HEK293 (cell line): ENCODE measurements around the gene CDKAL1.
A peak's percentile ranks its signal among the peaks of the same experiment; 100 is the strongest.

Experiments
- CTCF ChIA-PET: fragments of 350-600 bp; formaldehyde crosslinking; extraction: SDS; loops from one replicate; lab custom pipeline; 2021; ENCODE audit warnings: antibody characterized with exemption; lab: Yijun Ruan, JAX
- POLR2A ChIA-PET: fragments of 300-600 bp; formaldehyde crosslinking; extraction: SDS; loops from one replicate; lab custom pipeline; 2020; ENCODE audit warnings: antibody characterized with exemption, inconsistent platforms; lab: Yijun Ruan, JAX
- H3K27ac ChIP-seq: fragments of 200-500 bp; sonication (Bioruptor generic); 2 replicates; pipeline ENCODE4 v1.5.1; 2014; ENCODE audit warnings: low read depth, low read length, control low read depth, inconsistent platforms; ENCODE audit errors: extremely low read depth
- H3K36me3 ChIP-seq, 2 experiments: fragments of 200-500 bp in 1 of 2; sonication (Bioruptor generic) in 1 of 2; 1 replicate in 1 of 2; 2 replicates in 1 of 2; pipeline ENCODE4 v1.5.1; 2014 to 2017; ENCODE audit warnings: inconsistent platforms in 2 of 2, low read length in 2 of 2; ENCODE audit not compliant: control insufficient read depth in 2 of 2, insufficient read depth in 1 of 2
- H3K4me1 ChIP-seq: fragments of 200-500 bp; sonication (Bioruptor generic); 2 replicates; pipeline ENCODE4 v1.5.1; 2014; ENCODE audit warnings: mild to moderate bottlenecking, low read length, inconsistent platforms; ENCODE audit not compliant: control insufficient read depth, insufficient read depth
- H3K4me3 ChIP-seq: 2 replicates; pipeline ENCODE4 v1.5.1; 2011; ENCODE audit warnings: low read depth, mild to moderate bottlenecking, control low read depth, low read length, moderate library complexity
- H3K9me3 ChIP-seq: fragments of 200-500 bp; sonication (Bioruptor generic); 2 replicates; pipeline ENCODE4 v1.5.1; 2014; ENCODE audit warnings: low read depth, low read length, inconsistent platforms; ENCODE audit not compliant: control insufficient read depth, insufficient read depth
- EGR2 ChIP-seq: fragments of 450-650 bp; formaldehyde crosslinking; IDR thresholded peaks from 2 replicates; pipeline ENCODE4 v1.5.1; 2016; ENCODE audit warnings: low read depth, missing biosample characterization, missing genetic modification characterization
- ELK4 ChIP-seq: IDR thresholded peaks from 2 replicates; pipeline ENCODE4 v1.6.1; 2011; ENCODE audit warnings: mild to moderate bottlenecking, low read depth, low read length, borderline replicate concordance
- KLF17 ChIP-seq: fragments of 450-650 bp; formaldehyde crosslinking; IDR thresholded peaks from 2 replicates; pipeline ENCODE4 v1.5.1; 2016; ENCODE audit warnings: missing biosample characterization, missing genetic modification characterization
- PRDM4 ChIP-seq: fragments of 450-650 bp; formaldehyde crosslinking; IDR thresholded peaks from 2 replicates; pipeline ENCODE4 v1.5.1; 2017; ENCODE audit warnings: missing biosample characterization, missing genetic modification characterization
- ZBTB17 ChIP-seq: fragments of 450-650 bp; formaldehyde crosslinking; IDR thresholded peaks from 2 replicates; pipeline ENCODE4 v1.5.1; 2016; ENCODE audit warnings: missing biosample characterization, missing genetic modification characterization
- ZBTB20 ChIP-seq: fragments of 450-650 bp; formaldehyde crosslinking; IDR thresholded peaks from 2 replicates; pipeline ENCODE4 v1.5.1; 2016; ENCODE audit warnings: missing biosample characterization, missing genetic modification characterization
- ZBTB6 ChIP-seq: fragments of 450-650 bp; formaldehyde crosslinking; IDR thresholded peaks from 2 replicates; pipeline ENCODE4 v1.5.1; 2017; ENCODE audit warnings: missing biosample characterization, missing genetic modification characterization
- ZEB2 ChIP-seq: fragments of 450-650 bp; formaldehyde crosslinking; IDR thresholded peaks from 2 replicates; pipeline ENCODE4 v1.5.1; 2016; ENCODE audit warnings: missing biosample characterization, missing genetic modification characterization
- ZFHX2 ChIP-seq: fragments of 450-650 bp; formaldehyde crosslinking; conservative IDR thresholded peaks from 2 replicates; pipeline ENCODE4 v1.5.1; 2016; ENCODE audit warnings: missing biosample characterization, missing genetic modification characterization
- ZNF366 ChIP-seq: fragments of 450-650 bp; formaldehyde crosslinking; conservative IDR thresholded peaks from 2 replicates; pipeline ENCODE4 v1.5.1; 2016; ENCODE audit warnings: missing biosample characterization, missing genetic modification characterization
- ZNF514 ChIP-seq: fragments of 450-650 bp; formaldehyde crosslinking; IDR thresholded peaks from 2 replicates; pipeline ENCODE4 v1.5.1; 2016; ENCODE audit warnings: missing biosample characterization, missing genetic modification characterization
- ZNF747 ChIP-seq: fragments of 450-650 bp; formaldehyde crosslinking; IDR thresholded peaks from 2 replicates; pipeline ENCODE4 v1.5.1; 2016; ENCODE audit warnings: missing biosample characterization, missing genetic modification characterization

CDKAL1 gene

GRCh38 chr6:21061892-21062291 is 527.6 kb downstream of the CDKAL1 start (continued):
- TF ChIP-seq ELK4 (no peak), PRDM4 (tag by site-specific recombination) (no peak)

- no peaks in the 10 kb centered on the region for H3K4me1 ChIP-seq
- no peak overlapping the region for H3K4me3 ChIP-seq
- H3K27ac ChIP-seq: no peak overlapping the region
- CTCF ChIA-PET: no interaction called here
- H3K36me3 ChIP-seq: no peaks in the 10 kb centered on the region
- TF ChIP-seq ZBTB6 (tag by site-specific recombination) (no peak), ZNF514 (no peak), ZBTB17 (no peak), ZNF366 (tag by site-specific recombination) (no peak)
- POLR2A ChIA-PET: no interaction called here
- H3K9me3 ChIP-seq: no peaks in the 10 kb centered on the region
Observed at GRCh38 chr6:21064756-21065340, 530.6 kb downstream of the CDKAL1 start.

GRCh38 chr6:21067521-21067920 is 533.3 kb downstream of the CDKAL1 start:
- no peak overlapping the region for H3K4me3 ChIP-seq
- H3K36me3 ChIP-seq: no peaks in the 10 kb centered on the region
- ChIA-PET POLR2A (no interaction called here), CTCF (no interaction called here)
- H3K4me1 ChIP-seq: no peaks in the 10 kb centered on the region
- TF ChIP-seq ZBTB20 (tag by site-specific recombination) (0 out of 2 replicates have a peak, but pooled peaks have one; percentile 18), ZEB2 (tag by site-specific recombination) (no peak)
- no peak overlapping the region for H3K27ac ChIP-seq
- no peaks in the 10 kb centered on the region for H3K9me3 ChIP-seq

GRCh38 chr6:21070620-21071019 is 536.4 kb downstream of the CDKAL1 start:
- Histone ChIP-seq H3K4me1 (no peaks in the 10 kb centered on the region), H3K27ac (no peak overlapping the region), H3K4me3 (no peak overlapping the region), H3K9me3 (no peaks in the 10 kb centered on the region; the same call in 1 of the 2 replicates), H3K36me3 (no peaks in the 10 kb centered on the region)
- TF ChIP-seq ZFHX2 (no peak), KLF17 (no peak), EGR2 (no peak), ZNF747 (no peak)
- ChIA-PET CTCF (interaction anchor here (0.5 kb wide), 1 partner anchor 12 kb away, joined by 3 read pairs; no protein-coding TSS in a partner anchor), POLR2A (no interaction called here)
